Measurements from ENCODE around the gene CDH4.

GRCh38 chr20:61665528-61666470 is 413.7 kb downstream of the CDH4 start:
- TF ChIP-seq, protein P1, sequence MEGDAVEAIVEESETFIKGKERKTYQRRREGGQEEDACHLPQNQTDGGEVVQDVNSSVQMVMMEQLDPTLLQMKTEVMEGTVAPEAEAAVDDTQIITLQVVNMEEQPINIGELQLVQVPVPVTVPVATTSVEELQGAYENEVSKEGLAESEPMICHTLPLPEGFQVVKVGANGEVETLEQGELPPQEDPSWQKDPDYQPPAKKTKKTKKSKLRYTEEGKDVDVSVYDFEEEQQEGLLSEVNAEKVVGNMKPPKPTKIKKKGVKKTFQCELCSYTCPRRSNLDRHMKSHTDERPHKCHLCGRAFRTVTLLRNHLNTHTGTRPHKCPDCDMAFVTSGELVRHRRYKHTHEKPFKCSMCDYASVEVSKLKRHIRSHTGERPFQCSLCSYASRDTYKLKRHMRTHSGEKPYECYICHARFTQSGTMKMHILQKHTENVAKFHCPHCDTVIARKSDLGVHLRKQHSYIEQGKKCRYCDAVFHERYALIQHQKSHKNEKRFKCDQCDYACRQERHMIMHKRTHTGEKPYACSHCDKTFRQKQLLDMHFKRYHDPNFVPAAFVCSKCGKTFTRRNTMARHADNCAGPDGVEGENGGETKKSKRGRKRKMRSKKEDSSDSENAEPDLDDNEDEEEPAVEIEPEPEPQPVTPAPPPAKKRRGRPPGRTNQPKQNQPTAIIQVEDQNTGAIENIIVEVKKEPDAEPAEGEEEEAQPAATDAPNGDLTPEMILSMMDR (IDR thresholded peaks at IDR 0.05; ENCODE audit: borderline replicate concordance, extremely low read depth, low read length, poor library complexity, severe bottlenecking), result no peak
- TF ChIP-seq EZH2 (IDR thresholded peaks at IDR 0.05; ENCODE audit: borderline replicate concordance, low read depth, low read length, severe bottlenecking), result no peak
